ENCODE measurements around the gene FAM78B. TPM values are rescaled to one million over a fixed set of nuclear protein-coding genes. Genes with fewer than 3 reads are reported as not detected.

The FAM78B gene
- not detected in 2 replicates for total RNA-seq

GRCh38 chr1:166166698-166167571 lies at the start of gene FAM78B:
FAM78B (minus strand) TSS chr1:166167001; CDS start chr1:166166248, 753 bp downstream.

Measured in epithelial cell of umbilical artery (primary cell).